Epithelial cell of prostate (primary cell): ENCODE results near the gene IL22RA1.

ENCODE experiments used
- DNase-seq: peaks from one replicate; pipeline ENCODE4 v3.0.0-alpha.2; 2011; ENCODE audit warnings: low read depth, low spot score
- H3K27ac ChIP-seq: fragments of 450-650 bp; 2 replicates; pipeline ENCODE4 v1.5.1; 2017; ENCODE audit warnings: mild to moderate bottlenecking

Gene IL22RA1

DNA sequence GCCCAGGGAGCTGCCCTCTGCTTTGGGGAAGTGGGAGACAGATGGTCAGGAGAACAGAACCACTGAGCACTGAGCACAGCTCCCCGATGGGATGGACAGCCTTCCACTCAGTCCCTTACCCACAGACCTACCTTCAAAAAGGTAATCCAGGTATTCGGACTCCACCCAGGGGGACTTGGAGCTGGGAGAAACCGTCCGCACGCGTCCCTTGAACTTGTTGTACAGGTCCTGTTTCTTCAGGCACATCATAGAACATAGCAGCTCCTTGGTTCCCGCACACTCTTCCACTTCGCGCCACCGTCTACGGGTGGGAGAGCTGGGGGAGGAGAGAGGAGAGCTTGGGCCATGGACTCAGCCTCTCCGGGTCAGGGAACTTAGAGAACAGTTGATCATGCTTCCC lies 26.3 kb upstream of the IL22RA1 start:
- no peak for DNase-seq
- H3K27ac ChIP-seq = no peak overlapping the region

DNA sequence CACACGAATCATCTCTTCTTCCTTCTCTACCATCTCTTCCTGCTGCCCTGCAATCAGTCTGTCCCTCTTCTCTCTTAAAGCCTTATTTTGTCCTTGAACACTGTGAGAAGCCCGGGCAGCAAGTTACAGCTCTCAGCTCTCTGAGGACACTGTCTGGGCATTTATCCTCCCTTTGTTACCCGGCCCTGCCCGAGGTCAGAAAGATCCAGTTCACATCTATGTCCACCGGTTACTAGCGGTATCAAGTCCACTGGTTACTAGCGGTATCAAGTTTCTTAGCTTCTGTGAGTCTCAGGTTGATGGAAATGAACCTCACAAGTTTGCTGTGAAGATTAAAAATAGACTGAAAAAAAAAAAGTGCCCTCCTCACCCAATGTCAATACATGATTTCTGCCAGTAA lies 25.3 kb upstream of the IL22RA1 start:
- DNase-seq = no peak

DNA sequence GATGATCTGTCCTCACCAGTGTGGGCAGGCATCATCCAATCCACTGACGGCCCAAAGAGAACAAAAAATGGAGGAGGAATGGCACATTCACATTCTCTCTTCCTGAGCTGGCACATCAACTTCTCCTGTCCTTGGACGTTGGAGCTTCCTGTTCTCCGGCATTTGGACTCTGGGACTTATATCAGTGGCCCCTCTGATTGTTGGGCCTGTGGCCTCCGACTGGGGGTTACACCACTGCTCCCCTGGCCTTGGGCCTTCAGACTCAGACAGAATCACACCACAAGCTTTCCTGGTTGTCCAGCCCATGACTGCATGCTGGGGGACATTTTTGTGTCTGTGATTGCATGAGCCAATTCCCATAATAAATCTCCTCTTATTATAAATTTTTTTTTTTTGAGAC lies 24.1 kb upstream of the IL22RA1 start:
- no peak for DNase-seq
- no peak overlapping the region for H3K27ac ChIP-seq

More for the DNA sequence above, 25.3 kb upstream of the IL22RA1 start:
- no peak overlapping the region for H3K27ac ChIP-seq

DNA sequence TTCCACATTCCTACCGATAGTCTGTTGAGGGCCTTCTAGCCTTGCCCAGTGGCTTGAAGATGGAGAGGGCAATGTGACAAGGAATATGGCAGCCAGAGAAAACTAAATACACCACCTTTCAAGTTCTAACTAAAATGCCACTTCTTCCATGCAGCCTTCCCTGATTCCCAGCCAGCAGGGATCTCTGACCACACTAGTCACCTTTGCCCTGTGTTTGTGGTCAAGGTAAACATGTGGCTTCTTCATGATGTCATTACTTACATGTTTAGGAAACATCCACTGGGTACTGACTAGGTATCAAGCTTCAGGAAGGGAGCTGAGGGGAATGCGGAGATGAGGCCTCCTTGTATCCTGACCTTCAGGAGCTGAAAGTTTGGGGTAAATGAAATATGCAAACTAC lies 22.6 kb upstream of the IL22RA1 start:
- no peak overlapping the region for H3K27ac ChIP-seq
- DNase-seq = no peak

DNA sequence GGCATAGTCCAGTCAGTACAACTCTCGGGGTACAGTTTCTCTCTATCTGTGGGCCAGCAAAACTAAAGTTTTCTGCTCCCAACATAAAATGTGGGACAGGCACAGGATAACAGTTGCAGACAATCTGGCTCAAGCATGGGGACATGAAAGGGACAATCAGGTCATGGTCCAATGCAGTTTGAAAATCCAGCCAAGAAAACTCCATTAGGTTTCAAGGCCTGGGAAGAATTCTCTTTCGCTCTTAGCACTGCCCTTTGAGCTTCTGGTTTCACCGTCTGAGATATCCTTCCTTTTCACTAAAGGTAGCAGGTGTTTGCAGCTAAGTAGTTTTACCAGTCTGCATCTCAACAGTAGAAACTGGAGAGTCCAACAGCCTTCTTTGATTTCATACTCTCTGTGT lies 21.1 kb upstream of the IL22RA1 start:
- H3K27ac ChIP-seq = no peak overlapping the region

DNA sequence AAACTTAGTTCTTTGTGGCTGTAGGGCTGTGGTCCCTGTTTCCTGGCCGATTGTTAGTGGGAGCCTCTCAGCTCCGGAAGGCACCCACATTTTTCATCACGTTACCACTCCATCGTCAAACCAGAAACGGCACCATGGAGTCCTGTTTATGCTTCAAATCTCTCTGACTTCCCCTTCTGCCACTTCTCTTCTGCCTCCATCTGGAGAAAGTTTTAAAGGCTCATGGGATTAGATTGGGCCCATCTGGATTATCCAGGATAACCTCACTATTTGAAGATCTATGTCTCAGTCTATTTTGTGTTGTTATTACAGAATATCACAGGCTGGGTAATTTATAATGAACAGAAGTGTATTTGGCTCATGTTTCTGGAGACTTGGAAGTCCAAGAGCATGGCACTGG lies 19.3 kb upstream of the IL22RA1 start:
- DNase-seq = no peak
- no peak overlapping the region for H3K27ac ChIP-seq

More for the DNA sequence above, 21.1 kb upstream of the IL22RA1 start:
- no peak for DNase-seq

DNA sequence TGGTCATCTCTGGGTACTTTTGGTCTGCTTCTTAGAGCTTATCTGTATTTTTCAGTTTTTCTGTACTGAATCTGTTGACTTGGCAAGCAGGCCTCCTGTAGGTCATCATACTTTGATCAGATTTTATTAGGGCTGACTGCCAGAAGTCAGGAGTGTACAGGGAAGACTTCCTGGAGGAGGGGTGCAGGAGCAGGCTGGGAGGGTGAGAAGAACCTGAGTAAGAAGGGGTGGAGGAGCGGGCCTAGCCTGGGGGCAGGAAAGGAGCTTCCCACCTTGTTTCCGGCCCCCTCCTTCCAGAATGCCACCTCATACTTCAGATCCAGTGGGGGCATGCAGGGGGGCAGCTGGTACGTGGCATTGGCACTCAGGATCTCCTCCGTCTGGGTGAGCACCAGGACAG lies 18.3 kb upstream of the IL22RA1 start:
- peak overlapping the region; percentile 14 for H3K27ac ChIP-seq
- DNase-seq = no peak

DNA sequence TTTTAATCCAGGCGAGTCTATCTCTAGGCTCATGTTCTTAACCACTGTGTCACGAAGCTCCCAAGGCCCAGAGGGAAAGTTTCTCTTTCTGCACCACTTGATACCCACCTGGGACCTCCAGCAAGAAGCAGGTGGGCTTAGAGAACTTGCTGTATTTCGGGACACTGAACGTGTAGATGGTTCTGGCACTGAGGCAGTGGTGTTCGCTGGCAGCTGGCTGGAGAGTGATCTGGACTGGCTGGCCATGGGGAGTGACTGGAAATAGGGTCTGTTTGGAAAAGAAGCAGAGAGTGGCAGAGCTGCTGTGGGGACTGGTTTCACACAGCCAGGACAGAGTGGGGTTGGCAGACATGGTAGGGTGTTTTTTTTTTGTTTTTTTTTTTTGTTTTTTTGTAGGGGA lies 16.4 kb upstream of the IL22RA1 start:
- DNase-seq = no peak
- no peak overlapping the region for H3K27ac ChIP-seq

DNA sequence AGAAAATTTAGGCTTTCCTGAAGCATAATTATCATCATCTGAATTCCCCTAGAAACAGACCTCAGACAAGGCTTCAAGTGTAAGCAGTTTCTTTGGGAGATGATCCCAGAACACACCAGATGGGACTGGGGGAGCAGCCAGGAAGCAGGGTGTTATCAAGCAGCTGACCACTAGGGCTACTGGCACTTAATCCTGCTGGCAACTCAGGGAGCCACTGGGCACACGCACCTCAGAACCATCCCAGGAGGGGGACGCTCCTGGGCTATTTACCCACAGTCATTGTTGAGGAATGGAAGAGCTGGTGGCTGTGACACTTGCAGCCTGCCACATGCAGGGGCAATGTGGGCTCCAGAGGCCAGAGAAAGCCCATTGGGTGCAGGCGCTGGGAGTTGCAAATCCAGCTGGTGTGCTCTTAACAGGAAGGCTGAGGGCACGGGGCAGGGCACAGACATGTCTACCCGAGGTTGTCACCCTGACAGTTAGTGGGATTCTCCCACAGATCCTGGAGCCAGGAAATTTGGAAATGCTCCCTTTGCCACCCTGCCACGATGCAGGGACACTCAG lies 15.1 kb upstream of the IL22RA1 start:
- H3K27ac ChIP-seq = no peak overlapping the region

DNA sequence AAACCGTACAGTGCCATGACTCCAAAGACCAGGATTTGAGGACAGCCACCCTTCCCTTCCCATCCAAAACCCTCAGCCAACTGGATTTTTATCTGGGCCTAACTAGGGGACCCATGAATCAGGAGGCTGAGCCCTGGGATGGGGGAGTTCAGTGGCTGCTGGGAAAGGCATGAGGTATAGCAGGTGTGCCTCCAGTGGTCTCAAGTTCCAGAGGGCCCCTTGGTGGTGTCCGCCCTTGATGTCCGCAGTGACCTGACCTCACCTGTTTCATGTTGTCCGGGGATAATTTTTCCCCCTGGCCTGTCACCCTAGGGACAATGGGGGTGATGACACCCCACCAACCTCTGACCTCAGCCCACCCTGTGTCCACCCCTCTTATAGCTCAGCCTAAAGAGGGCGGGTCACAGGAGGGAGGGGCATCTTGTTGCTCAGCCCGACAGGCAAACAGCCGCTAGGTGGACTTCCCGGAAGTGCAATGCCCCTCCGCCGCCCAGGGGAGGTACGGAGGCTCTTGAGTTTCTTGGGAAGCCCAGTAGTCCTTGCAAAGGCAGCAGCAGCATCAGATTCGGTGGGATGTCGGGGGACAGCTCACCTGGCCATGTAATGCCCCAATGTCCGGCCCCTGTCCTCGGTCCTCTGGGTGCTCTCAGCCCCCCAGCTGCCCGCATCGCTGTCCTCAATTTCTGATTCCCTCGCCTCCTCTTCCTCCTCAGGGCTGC lies 13.8 kb upstream of the IL22RA1 start:
- no peak for DNase-seq
- H3K27ac ChIP-seq = no peak overlapping the region

More for the DNA sequence above, 15.1 kb upstream of the IL22RA1 start:
- no peak for DNase-seq

DNA sequence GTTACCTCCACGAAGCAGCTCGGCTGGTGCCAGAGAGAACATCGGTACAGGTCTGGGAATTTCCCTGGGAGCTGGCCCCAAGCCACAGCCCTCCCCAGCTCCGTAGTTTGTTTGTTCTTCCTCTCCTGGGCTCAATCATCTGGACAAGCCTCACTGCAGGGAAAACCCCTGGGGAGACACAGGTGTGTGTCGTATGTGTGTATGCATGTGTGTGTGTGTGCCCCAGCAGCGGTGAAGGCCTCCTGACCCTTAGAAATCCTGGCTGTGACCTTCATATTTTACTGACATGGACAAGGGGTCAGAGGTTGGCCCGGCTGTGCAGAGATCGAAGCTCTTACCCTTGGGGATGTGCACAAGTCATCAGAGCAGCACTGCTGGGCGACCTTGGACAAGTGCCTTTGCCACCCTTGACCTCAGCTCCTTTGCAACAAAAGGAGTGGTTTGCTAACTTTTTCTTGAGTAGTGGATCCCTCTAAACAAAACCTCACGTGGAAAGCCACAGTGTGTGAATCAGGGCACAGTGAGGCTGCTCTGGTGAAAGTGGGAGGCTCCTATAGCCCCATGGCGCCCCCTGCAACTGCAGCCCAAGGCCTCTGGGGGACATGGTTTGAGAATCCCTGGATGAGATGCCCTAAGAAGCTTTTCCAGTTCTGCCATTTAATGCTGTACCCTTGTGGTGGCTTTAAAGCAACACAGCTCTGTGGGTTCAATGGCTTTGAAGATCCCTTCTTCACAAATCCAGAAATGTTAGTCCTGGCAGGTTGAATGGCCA lies 12.3 kb upstream of the IL22RA1 start:
- H3K27ac ChIP-seq = no peak overlapping the region
- DNase-seq = peak; percentile 10

DNA sequence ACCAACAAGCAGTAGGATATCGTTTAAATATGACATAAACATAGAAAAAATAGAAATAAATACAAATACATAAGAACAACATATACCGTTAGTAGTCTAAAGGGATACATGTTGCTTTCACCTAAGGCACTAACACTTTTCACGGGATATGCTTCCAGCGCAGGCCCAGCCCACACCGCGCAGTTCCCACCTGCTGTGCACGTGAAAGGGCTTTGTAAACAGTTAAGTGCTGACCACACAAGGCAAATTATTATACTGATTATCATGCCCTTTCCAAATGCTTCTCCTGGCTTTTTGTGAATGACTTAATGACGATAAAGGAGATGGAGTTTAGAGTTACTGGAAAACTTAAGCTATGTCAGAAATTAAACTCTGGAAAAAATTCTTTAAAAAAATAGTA lies 11.3 kb upstream of the IL22RA1 start:
- H3K27ac ChIP-seq = no peak overlapping the region
- no peak for DNase-seq

DNA sequence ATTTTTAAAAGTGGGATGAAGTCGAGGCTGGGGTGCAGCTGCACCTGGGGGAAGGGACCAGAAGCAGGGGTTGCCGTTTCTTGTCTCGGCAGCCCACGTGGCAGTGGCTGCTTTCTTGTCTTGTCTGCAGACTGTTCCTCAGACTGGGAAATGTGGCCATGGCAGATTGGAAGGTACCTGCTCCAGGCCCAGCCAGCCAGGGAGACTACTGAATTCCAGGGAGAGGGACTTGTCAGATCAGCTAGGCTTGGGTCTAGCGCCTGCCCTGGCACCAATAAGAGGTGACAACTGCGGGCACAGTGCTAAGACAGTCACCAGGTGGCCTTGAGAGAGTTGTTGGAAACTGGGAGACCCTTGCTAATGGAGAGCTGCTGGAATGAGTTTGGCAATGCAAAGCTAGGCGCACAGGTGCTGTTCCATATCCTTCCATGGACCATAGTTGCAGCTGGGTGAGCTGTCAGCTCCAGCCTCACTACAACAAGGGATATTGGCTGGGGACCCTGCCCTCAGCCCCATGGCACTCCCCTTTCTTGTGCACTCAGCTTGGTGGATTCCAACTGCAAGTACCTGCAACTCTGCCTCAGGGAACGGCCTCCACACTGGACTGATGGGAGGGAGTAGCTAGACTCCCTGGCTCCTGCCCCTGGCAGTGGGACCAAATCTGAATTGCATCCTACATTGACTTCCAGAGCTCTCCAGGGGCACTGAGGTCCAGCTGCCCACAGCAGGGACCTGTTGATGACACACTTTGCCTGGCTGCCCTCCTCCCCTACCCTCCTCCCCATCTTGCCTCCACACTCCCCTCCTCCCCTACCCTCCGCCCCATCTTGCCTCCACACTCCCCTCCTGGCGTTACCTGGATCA lies 9.9 kb upstream of the IL22RA1 start:
- DNase-seq = no peak
- H3K27ac ChIP-seq = peak overlapping the region; percentile 96

DNA sequence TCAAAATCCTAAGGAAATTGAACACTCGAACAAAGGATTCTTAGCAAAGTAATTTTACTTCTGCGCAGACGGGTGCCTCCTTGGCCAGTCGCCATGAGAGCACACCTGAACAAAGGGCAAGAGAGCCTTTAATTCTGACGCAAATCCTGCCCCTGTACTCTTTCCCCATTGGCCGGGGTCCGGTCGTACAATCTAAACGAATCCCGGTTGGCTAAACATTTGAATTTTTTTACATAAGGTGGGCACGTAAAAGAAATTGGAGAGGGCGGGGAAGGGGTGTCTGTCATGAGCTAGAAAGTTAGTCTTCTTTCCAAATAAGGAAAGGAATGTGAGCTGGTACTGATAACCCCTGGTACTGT lies 8.2 kb upstream of the IL22RA1 start:
- DNase-seq = peak; percentile 58
- peak overlapping the region; percentile 96 for H3K27ac ChIP-seq

DNA sequence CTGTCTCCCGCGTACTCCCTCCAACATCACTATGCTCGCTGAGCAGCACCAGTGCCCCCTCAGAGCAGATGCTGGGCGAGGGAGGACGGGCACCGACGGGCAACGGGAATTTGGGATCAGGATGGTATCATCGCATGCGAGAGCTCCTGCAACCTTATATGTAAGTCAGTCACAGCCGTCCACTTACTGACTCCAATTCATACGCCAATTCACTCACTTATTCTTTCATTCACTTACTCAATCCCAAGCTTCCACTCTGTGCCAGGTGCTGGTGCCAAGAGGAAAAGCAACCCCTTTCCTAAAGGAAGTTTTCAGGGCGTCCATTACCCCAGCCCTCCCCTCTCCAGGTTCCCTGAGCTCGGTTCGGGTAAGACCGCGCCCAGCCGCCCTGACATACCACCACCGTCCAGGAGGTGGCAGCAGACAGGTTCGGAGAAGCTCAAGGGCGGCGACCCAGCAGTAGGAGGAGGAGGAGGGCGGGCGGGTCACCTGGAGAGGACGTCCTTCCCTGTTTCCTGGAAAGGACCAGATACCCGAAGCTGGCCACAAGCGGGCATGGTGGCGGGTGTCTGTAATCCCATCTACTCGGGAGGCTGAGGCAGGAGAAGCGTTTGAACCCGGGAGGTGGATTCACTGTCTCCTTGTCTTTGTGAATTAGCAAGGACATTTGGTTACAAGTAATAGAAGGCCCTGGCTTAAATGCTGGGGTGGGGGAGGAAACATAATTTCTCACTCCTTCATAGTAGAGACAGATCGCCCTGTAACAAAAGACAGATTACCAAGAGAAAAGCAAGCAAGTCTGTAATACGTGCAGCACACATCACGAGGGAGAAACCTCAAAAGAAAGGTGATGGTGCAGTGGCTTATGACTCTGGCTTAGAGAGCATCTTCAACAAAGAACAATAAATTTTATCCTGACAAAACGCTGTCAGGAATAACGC lies 7.6 kb upstream of the IL22RA1 start:
- H3K27ac ChIP-seq = peak overlapping the region; percentile 96
- peak; percentile 62 for DNase-seq

DNA sequence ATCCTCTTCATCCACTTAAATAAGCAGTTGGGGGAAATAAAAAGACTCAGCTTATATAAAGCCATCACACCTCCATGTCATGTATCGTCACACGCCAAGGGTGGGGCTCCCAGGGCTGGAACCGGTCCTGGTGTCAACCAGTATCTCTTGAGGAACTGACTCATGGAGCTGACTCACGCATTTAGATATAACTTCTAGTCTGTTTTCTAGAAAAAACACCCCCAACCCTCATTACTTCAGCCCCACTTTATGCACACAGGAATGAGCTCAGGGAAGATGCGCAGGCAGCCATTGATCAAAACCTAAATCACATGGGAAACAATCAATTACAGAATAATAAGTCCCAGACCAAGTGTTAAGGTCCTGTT lies 6.9 kb upstream of the IL22RA1 start:
- DNase-seq = peak; percentile 69

DNA sequence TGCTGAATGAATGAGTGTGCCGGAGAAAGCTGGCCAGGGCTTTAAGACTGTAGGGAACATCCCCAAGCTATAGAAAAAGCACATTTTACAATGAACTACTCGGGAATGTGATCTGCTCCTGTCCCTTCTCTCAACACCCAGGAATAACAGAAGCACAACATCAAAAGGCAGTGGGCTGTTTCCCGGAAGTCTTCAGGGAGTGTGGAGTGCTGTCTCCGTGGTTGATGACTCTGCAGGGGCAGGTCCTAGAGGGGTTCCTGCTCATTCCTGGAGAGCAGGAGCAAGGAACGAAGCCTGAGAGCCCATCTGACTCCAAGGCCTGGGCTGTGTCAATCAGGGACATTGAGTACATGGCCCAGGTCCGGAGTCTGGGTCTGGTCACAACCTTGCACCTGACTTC lies 4.9 kb upstream of the IL22RA1 start:
- H3K27ac ChIP-seq = no peak overlapping the region
- DNase-seq = no peak

More for the DNA sequence above, 6.9 kb upstream of the IL22RA1 start:
- peak overlapping the region; percentile 96 for H3K27ac ChIP-seq

DNA sequence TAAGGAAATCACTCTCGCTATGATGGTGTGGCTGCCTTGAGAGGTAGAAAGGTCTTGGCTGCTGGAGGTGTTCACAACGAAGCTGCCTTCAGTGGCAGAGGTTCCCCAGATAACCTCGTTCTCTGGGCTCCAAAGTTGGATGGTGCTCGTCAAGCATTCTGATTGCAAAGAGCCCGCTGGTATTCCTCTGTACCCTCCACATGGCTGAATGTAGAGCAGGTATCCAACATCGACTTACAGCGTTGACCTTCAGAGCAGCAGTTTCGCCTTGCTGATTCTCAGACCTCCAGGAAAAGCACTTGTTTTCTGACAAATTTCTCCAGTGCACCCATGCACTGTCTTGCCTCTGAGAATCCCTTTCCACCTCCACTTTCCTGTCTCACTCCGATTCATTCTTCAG lies 4.3 kb upstream of the IL22RA1 start:
- no peak for DNase-seq
- H3K27ac ChIP-seq = no peak overlapping the region

DNA sequence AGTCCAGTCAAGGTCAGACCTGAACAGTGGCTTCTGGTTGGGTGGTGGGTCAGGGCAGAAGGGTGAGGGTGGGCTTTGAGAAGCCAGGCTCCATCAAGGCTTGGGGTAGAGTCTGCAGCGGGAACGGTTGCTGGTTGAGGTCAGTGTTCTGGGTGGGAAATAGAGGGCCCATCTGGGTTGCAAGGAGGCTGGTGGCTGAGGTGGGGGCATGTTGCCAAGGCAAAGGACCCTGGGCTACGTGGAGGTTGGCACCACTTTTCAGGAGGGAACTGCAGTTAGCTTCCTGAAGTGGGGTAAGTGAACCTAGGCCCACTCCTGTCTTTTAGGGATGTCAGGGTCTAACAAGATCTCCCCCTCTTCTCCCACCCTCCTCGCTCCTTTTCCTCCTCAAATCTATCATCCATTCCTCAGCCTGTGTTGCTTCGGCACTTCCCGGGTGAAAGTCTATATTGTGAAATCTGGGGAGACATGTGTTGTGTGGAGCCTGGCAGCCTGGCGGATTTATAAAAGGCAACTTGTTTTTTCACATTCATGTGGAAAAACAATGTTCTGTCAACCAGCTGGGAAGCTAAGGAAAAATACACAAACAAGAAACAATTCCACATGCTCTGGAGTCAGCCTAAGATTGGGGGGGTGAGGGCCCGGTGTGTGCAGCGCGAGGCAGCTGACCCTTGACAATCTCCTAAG lies 1.5 kb downstream of the IL22RA1 start:
- DNase-seq = no peak
- H3K27ac ChIP-seq = no peak overlapping the region
